GM19324 (cell line): ENCODE measurements around the gene KRTAP5-1.
"Not testable (repeated sequence)": the region's sequence is repeated elsewhere in the genome, so short reads cannot be mapped to it uniquely, and the experiment has no call there.

Experiments
- ATAC-seq: cut with Tn5 transposase; IDR thresholded peaks from one replicate; pipeline ENCODE4 v1.9.1; 2021; ENCODE audit warnings: mild to moderate bottlenecking, moderate library complexity; ENCODE audit not compliant: unreplicated experiment, low FRiP score

KRTAP5-1 gene

DNA sequence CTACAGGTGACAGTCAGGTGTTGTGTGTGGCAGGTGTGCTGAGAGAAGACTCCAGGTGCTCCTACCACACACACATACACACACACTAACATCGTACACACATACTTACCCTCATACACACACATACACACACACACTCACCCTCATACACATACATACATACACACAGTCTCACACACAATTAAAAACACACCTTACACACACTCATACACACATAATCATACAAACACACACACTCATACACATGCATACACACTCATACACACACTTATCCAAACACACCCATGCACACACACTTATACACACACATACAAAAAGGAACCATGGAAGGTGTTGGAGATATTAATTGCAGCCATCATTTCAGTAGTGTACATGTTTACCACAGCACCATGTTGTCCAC, 18.5 kb upstream of the KRTAP5-1 start:
- ATAC-seq = no peak

- not testable (repeated sequence) for ATAC-seq
Observed at GRCh38 chr11:1601663-1602062, 16.6 kb upstream of the KRTAP5-1 start.

- no peak for ATAC-seq
Observed at GRCh38 chr11:1600626-1601025, 15.5 kb upstream of the KRTAP5-1 start.

GRCh38 chr11:1598816-1599215, 13.7 kb upstream of the KRTAP5-1 start:
- ATAC-seq = no peak

GRCh38 chr11:1598406-1598805, 13.3 kb upstream of the KRTAP5-1 start:
- not testable (repeated sequence) for ATAC-seq

GRCh38 chr11:1597994-1598380, 12.9 kb upstream of the KRTAP5-1 start, which contains the start of gene KRTAP5-2:
Gene KRTAP5-2, minus strand, starts transcription at chr11:1598294. Its CDS starts 44 bp downstream, at chr11:1598250.
- ATAC-seq = no peak

- ATAC-seq = no peak
Observed at GRCh38 chr11:1597331-1597993, 12.4 kb upstream of the KRTAP5-1 start.

GRCh38 chr11:1596576-1597121, 11.6 kb upstream of the KRTAP5-1 start:
- not testable (repeated sequence) for ATAC-seq

- not testable (repeated sequence) for ATAC-seq
Observed at GRCh38 chr11:1595994-1596575, 11.0 kb upstream of the KRTAP5-1 start.

GRCh38 chr11:1592628-1593027, 7.5 kb upstream of the KRTAP5-1 start:
- no peak for ATAC-seq

- no peak for ATAC-seq
Observed at GRCh38 chr11:1589996-1590395, 4.9 kb upstream of the KRTAP5-1 start.

DNA sequence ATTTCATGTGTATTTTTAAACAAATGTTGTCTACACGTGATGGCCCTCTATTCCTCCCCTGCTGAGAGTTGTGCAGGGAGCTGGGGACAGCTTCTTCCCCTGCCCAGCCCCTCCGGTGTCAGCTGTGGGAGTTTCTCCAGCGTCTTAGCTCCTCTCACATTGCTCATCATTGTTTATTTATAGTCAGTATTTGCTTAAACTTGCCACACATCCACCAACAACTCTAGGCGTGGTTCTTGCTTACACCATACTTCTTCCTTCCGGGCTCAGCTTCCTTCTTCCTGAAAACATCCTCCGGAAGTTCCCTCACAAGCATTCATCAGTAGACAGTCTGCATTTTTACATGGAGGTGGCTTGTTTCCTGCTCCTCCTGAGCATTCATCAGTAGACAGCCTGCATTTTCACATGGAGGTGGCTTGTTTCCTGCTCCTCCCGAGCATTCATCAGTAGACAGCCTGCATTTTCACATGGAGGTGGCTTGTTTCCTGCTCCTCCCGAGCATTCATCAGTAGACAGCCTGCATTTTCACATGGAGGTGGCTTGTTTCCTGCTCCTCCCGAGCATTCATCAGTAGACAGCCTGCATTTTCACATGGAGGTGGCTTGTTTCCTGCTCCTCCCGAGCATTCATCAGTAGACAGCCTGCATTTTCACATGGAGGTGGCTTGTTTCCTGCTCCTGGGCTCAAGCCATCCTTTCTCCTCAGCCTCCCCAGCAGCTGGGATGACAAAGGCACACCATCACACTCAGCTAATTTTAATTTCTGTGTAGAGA, 4.3 kb upstream of the KRTAP5-1 start:
- not testable (repeated sequence) for ATAC-seq

- no peak for ATAC-seq
Observed at GRCh38 chr11:1586699-1587098, 1.6 kb upstream of the KRTAP5-1 start.

GRCh38 chr11:1582909-1583308, 2.2 kb downstream of the KRTAP5-1 start:
- not testable (repeated sequence) for ATAC-seq

DNA sequence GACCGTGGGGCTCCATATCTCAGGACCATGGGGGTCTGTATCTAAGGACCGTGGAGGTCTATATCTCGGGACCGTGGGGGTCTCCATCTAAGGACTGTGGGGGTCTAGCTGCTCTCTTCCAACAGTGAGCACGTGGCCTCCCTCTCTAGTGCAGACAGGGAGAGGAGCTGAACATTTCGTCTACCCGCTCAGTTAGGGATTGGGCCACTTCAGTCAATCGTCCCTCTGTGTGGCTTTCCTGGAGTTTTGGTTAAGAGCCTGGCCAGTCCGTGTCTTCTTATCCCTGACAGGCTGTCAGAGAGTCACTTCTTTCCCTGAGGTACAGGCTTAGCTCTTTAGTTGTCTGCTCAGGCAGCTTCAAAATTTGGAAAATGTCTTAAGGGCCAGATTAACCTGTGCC, 3.1 kb downstream of the KRTAP5-1 start:
- ATAC-seq = no peak

DNA sequence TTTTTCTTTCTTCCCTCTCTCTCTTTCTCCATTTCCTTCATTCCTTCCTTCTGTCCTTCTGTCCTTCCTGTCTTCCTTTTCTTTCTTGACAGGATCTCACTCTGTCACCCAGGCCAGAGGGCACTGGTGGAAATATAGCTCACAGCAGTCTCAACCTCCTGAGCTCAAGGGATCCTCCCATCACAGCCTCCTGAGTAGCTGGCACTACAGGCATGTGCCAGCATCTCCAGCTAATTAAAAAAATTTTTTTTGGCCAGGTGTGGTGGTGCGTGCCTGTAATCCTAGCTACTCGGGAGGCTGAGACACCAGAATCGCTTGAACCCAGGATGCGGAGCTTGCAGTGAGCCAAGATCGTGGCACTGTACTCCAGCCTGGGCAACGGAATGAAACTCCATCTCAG, 8.3 kb downstream of the KRTAP5-1 start:
- no peak for ATAC-seq

DNA sequence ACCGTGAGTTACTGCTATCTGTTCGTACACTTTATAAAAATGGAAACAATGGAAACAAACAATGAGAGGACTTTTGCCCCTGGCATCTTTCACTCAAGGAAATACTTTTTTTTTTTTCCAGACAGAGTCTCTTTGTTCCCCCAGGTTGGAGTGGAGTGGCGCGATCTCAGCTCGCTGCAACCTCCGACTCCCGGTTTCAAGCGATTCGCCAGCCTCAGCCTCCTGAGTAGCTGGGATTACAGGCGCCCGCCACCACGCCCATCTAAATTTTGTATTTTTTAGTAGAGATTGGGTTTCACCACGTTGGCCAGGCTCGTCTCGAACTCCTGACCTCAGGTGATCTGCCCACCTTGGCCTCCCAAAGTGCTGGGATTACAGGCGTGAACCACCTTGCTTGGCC, 9.3 kb downstream of the KRTAP5-1 start:
- not testable (repeated sequence) for ATAC-seq

GRCh38 chr11:1574933-1575242, 10.2 kb downstream of the KRTAP5-1 start:
- ATAC-seq = no peak

DNA sequence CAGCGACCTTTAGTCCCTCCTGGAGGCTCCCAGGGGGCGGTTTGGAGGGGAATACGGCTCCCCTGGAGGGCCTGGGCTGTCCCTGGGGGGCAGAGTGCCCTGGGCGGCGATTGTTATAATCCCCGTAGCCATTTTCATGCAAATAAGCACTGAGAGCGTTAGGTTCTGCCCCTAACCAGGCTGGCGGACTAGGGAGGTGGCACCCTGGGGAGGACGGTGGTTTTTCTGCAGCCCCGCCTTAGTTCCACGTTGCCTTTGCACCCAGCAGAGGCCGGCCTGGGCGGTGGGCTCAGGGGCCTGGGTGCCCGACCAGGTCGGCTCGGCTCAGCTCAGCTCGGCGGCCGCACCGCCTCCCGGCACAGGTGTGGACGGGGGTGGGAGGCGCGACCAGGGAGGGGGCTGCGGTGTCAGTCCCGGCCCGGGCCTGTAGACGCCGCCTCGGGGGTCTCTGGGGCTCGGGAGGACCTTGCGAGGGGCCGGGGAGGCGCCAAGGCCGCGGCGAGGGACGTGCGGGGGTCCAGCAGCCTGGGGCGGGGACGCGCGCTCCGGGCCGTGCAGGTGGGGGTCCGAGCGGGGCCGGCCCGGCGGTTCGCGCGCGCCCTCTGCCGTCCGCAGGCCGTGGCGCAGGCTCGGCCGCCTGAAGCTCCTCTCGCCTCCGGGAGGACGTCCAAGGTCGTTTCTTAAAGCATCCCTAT, 10.7 kb downstream of the KRTAP5-1 start:
- ATAC-seq = no peak

GRCh38 chr11:1573903-1574237, 11.2 kb downstream of the KRTAP5-1 start:
- ATAC-seq = no peak
